Esophagus squamous epithelium (tissue), 5 donors: Measurements from ENCODE around the gene AGO3. TPM values are rescaled to one million over a fixed set of nuclear protein-coding genes. Genes with fewer than 3 reads are reported as not detected.
A peak's percentile ranks its signal among the peaks of the same experiment; 100 is the strongest.

Source experiments
- DNase-seq: peaks from one replicate; lab custom pipeline; 2025; lab: John Stamatoyannopoulos, UW
- H3K27ac ChIP-seq, 4 donors: fragments of 200-600 bp; sonication (generic); one replicate each; pipeline ENCODE4 v1.5.1; 2016 to 2019; ENCODE audit warnings: mild to moderate bottlenecking in 1 of 4
- H3K27me3 ChIP-seq, 4 donors: fragments of 200-600 bp; sonication (generic); 1 replicate in 3 of 4; 2 replicates in 1 of 4; pipeline versions ENCODE4 v1.5.1 to v1.6.0; 2017 to 2021; ENCODE audit warnings: antibody characterized with exemption in 1 of 4
- H3K36me3 ChIP-seq, 3 donors: fragments of 200-600 bp; sonication (generic); one replicate each; pipeline ENCODE4 v1.5.1; 2016 to 2019
- H3K4me1 ChIP-seq, 3 donors: fragments of 200-600 bp; sonication (generic); one replicate each; pipeline ENCODE4 v1.5.1; 2017 to 2019
- H3K4me3 ChIP-seq, 4 donors: fragments of 200-600 bp; sonication (generic); 1 replicate in 3 of 4; 2 replicates in 1 of 4; pipeline ENCODE4 v1.5.1; 2016 to 2019; ENCODE audit warnings: mild to moderate bottlenecking in 2 of 4, moderate library complexity in 1 of 4
- H3K9me3 ChIP-seq, 3 donors: fragments of 200-600 bp; sonication (generic); one replicate each; pipeline ENCODE4 v1.5.1; 2016 to 2019
- POLR2A ChIP-seq, 4 donors: fragments of 450-650 bp; IDR thresholded peaks; one replicate each; pipeline ENCODE4 v1.6.1; 2017; ENCODE audit warnings: antibody characterized with exemption in 4 of 4, mild to moderate bottlenecking in 4 of 4, moderate library complexity in 3 of 4
- WGBS, 2 donors: methylation state at CpG; one replicate each; pipeline ENCODE4 v1.1.5; 2018; 5-methylcytosine and 5-hydroxymethylcytosine counted together
- intact Hi-C: fragments of 100-400 bp; cut with DNase I; formaldehyde crosslinking; loops from one replicate; pipeline ENCODE4 v1.15.0; 2022
- total RNA-seq, 4 donors: library from RNA; depleted of rRNA; stranded (reverse); fragments of >200 nt; gene quantifications; one replicate each; pipeline ENCODE4 v1.1.0, GENCODE V29; 2016
- TF ChIP-seq, protein P1 (sequence below), 6 experiments: fragments of 450-650 bp in 4 of 6; fragments of 200-600 bp in 2 of 6; sonication (generic) in 2 of 6; IDR thresholded peaks; one replicate each; pipeline ENCODE4 v1.5.1; 2016 to 2019; ENCODE audit warnings: antibody characterized with exemption in 6 of 6, mild to moderate bottlenecking in 4 of 6, moderate library complexity in 4 of 6
- donor health status: DM: yes; HTN: yes; CAD: no.

AGO3 gene
- 10 to 100 TPM in 3 of 4 donors, 1 to 10 TPM in 1; 8.1 to 17.0 (median 12.0) TPM for total RNA-seq

DNA sequence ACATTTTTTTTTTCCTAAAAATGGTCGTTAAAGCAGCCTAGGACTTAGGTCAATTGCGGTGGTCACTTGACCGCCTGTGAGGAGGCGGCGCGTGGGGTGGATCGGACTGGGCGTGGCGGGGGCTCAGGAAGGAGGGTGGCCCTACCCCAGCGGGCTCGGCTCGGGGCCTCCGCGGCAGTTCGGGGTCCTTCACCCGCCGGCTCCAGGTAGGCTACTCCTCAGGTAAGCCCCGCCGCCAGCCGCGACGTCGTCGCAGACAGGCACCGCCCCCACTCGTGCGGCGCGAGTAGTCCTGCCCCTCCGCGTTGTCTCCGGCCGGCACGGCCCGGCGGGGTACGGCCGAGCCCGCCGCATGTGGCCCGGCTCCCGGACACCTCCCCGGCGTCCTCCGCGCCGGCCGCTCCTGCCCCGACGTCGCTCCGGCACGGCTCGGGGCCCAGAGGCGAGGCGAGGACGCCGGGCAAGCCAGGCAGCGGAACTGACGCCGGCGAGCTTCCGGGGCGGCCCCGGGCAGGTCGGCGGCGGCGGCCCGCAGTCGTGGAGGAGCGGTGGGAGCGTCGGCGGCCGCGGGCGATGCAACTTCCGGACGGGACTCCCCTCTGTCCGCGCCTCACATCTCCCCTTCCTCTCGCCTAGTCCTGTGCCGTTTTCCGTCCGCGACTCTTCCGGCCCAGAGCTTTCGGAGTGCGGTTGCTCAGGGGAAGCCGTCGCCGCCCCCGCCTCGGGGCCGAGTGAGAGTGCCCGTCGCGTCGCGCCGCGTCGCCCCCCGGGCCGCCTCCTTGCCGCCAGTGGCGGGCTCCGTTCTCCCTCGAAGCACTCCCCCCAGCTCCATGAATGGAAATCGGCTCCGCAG lies at the start of gene AGO3:
Gene AGO3 (plus strand): TSS at position 513 of the 853 bp plus-strand sequence. CDS start 322 bp downstream, at position 835.
- peak within 1 kb of the TSS; percentile 59 to 91 (median 82) for H3K4me3 ChIP-seq
- intact Hi-C loops = no loop called here
- WGBS, 2 donors = 0 to 1% methylated on average over 2 to 25 of the region's 112 CpGs

DNA sequence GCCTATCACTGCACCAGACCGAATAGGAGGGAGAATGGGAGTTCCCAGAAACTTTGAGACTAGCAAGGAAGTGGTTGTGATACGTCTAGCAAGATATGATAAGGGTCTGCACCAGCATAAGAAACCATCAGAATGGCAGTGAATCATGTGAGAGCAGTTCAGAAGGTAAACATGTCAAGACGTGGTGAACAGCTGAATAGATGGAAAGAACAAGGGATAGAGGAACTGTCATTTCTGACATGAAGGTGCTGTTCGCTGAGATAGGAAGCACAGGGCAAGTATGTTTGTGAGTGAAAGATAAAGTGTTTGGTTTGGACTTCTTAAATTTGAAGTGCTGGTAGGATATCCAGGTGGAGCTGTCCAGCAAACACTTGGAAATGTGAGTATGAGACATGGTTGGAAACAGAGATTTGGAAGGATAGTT lies 49.0 kb upstream of the AGO3 start:
- no peaks in the 10 kb centered on the region for H3K27me3 ChIP-seq
- WGBS, 2 donors = 39 to 52% methylated on average over 4 of the region's 4 CpGs
- H3K36me3 ChIP-seq = no peaks in the 10 kb centered on the region
- no peaks in the 10 kb centered on the region for H3K9me3 ChIP-seq
- intact Hi-C loops = no loop called here
- H3K4me1 ChIP-seq = peaks cover 6 to 39% (median 8%) of the 10 kb centered on the region in 3 donors
- H3K27ac ChIP-seq = no peak overlapping the region
- no peak for DNase-seq
- TF ChIP-seq POLR2A (IDR thresholded peaks at IDR 0.05) = no peak
- TF ChIP-seq, protein P1, sequence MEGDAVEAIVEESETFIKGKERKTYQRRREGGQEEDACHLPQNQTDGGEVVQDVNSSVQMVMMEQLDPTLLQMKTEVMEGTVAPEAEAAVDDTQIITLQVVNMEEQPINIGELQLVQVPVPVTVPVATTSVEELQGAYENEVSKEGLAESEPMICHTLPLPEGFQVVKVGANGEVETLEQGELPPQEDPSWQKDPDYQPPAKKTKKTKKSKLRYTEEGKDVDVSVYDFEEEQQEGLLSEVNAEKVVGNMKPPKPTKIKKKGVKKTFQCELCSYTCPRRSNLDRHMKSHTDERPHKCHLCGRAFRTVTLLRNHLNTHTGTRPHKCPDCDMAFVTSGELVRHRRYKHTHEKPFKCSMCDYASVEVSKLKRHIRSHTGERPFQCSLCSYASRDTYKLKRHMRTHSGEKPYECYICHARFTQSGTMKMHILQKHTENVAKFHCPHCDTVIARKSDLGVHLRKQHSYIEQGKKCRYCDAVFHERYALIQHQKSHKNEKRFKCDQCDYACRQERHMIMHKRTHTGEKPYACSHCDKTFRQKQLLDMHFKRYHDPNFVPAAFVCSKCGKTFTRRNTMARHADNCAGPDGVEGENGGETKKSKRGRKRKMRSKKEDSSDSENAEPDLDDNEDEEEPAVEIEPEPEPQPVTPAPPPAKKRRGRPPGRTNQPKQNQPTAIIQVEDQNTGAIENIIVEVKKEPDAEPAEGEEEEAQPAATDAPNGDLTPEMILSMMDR (IDR thresholded peaks at IDR 0.05) = no peak
- H3K4me3 ChIP-seq = no peak overlapping the region

More for the DNA sequence above, at the start of gene AGO3:
- TF ChIP-seq, protein P1 (IDR thresholded peaks at IDR 0.05) = peak in 1 of 6 experiments; percentile 4
- peak in 3 of 4 donors; percentile 8 to 89 (median 85) for TF ChIP-seq POLR2A (IDR thresholded peaks at IDR 0.05)
- H3K9me3 ChIP-seq = no peaks in the 10 kb centered on the region
- peak; percentile 26 for DNase-seq
- no peaks in the 10 kb centered on the region for H3K36me3 ChIP-seq
- H3K27me3 ChIP-seq = no peaks in the 10 kb centered on the region
- peaks cover 0 to 51% (median 19%) of the 10 kb centered on the region in 3 donors for H3K4me1 ChIP-seq
- peak within 1 kb of the TSS; percentile 90 to 100 (median 96) for H3K27ac ChIP-seq

- intact Hi-C loops = no loop called here
- Histone ChIP-seq H3K27me3 (no peaks in the 10 kb centered on the region), H3K36me3 (no peaks in the 10 kb centered on the region), H3K4me1 (peaks cover 6 to 46% (median 8%) of the 10 kb centered on the region in 3 donors), H3K9me3 (no peaks in the 10 kb centered on the region), H3K27ac (peak overlapping the region; percentile 50 to 89 (median 72)), H3K4me3 (peak overlapping the region; percentile 70 to 92 (median 78))
- 46 to 74% methylated on average over 12 to 14 of the region's 16 CpGs for WGBS, 2 donors
- no peak for DNase-seq
- TF ChIP-seq, protein P1 (IDR thresholded peaks at IDR 0.05) = no peak
- TF ChIP-seq POLR2A (IDR thresholded peaks at IDR 0.05) = no peak
Observed at GRCh38 chr1:35882586-35882944, 48.3 kb upstream of the AGO3 start.

GRCh38 chr1:35882945-35883634 lies 47.8 kb upstream of the AGO3 start, which contains the start of gene AGO1:
TSS of gene AGO1 (plus strand) at chr1:35883209. CDS start at chr1:35883422, 213 bp downstream.
- no peaks in the 10 kb centered on the region for H3K9me3 ChIP-seq
- H3K36me3 ChIP-seq = peaks cover 0 to 4% (median 0%) of the 10 kb centered on the region in 3 donors
- H3K4me3 ChIP-seq = peak within 1 kb of the TSS; percentile 70 to 92 (median 78)
- peaks cover 6 to 47% (median 8%) of the 10 kb centered on the region in 3 donors for H3K4me1 ChIP-seq
- intact Hi-C loops = no loop called here
- WGBS, 2 donors = 0 to 2% methylated on average over 6 to 19 of the region's 58 CpGs
- DNase-seq = peak; percentile 63
- peak within 1 kb of the TSS; percentile 67 to 89 (median 82) for H3K27ac ChIP-seq
- peak in 3 of 4 donors; percentile 42 to 90 (median 81) for TF ChIP-seq POLR2A (IDR thresholded peaks at IDR 0.05)
- TF ChIP-seq, protein P1 (IDR thresholded peaks at IDR 0.05) = peak; percentile 92 to 99 (median 98)
- no peaks in the 10 kb centered on the region for H3K27me3 ChIP-seq
